Renal pelvis (tissue), 4 donors: ENCODE measurements around the gene ZBTB40. TPM values are rescaled to one million over a fixed set of nuclear protein-coding genes. Genes with fewer than 3 reads are reported as not detected.
A peak's percentile ranks its signal among the peaks of the same experiment; 100 is the strongest.

Experiments
- DNase-seq: peaks from one replicate; pipeline ENCODE4 v3.0.0-alpha.2; 2013
- polyA plus RNA-seq, 3 donors: library from polyadenylated mRNA; unstranded; fragments of 120-200 nt; gene quantifications; one replicate each; pipeline ENCODE4 v1.2.1, GENCODE V29; 2013; ENCODE audit not compliant: insufficient read length in 3 of 3

ZBTB40 gene
- polyA plus RNA-seq, 3 donors, result 19.0 to 23.6 (median 23.3) TPM

- peak; percentile 57 for DNase-seq
Measured at GRCh38 chr1:22529901-22530621, 78.4 kb downstream of the ZBTB40 start.

DNA sequence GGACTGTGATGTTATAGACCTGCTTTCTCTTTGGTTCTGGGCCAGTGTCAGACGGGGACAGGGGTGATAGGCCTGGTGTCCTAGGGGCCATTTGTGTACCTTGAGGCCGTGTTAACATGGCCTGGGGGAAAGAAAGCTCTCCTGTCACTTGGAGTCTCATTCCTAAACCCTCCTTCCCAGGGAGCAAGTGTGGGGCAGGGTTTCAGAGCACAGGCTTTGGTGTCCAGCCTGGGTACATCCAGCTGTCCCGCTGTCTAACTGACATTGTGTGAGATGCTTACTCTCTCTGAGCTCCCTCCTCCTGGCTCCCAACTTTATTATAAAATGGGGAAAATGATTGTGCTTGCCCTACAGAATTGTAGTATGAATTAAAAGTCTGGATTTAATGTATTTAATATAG is 79.1 kb downstream of the ZBTB40 start:
- no peak for DNase-seq

- DNase-seq, result no peak
Measured at GRCh38 chr1:22531251-22531650, 79.6 kb downstream of the ZBTB40 start.

DNA sequence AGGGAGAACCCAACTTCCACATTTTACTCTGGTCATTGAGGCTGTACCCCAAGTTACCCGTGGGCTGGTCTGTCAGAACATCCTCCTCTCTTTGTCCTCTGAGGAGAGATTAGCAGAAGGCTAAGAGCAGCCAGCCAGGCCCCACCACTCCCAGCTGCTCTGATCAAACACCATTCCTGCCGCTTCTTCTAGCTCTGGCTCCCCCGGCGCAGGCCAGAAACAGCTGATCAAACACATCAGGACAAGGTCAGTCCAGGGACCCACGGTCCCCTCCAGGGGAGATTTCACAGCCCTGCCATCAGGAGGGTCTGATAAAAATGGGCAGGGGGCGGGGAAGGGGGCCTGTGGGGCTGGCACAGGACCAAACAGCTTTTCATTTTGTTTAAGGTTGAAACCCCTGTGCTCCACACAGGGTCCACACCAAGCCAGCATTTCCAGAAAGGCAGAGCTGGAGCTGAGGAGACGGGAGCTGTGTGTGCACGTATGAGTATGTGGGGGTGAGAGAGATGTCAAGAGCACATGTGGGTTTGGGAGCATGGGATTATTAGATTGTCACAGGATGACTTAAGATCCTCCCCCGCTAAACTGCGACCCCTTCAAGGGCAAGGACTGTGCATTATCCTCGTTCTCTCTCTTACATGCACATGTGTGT is 81.7 kb downstream of the ZBTB40 start:
- no peak for DNase-seq

- DNase-seq, result no peak
Measured at GRCh38 chr1:22534951-22535350, 83.3 kb downstream of the ZBTB40 start.

GRCh38 chr1:22535399-22535798 is 83.7 kb downstream of the ZBTB40 start:
- no peak for DNase-seq

DNA sequence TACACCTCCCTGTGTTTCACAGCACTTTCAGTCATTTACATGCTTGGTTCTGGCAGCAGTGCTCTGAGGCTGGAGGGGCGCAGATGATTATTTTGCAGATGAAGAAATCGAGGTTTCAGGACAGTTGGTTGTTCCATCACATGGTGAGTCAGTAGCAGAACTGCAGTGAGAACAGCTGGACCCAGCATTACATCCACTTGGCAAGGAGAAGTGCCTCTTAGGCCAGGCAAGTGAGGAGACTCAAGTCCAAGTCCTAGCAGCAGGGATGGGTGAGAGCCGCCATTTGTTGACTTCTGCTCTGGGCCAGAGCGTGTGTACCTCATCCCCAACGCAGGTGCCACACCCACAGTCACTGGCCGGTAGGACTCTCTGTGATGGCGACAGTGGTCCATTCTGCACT is 84.9 kb downstream of the ZBTB40 start:
- no peak for DNase-seq

DNA sequence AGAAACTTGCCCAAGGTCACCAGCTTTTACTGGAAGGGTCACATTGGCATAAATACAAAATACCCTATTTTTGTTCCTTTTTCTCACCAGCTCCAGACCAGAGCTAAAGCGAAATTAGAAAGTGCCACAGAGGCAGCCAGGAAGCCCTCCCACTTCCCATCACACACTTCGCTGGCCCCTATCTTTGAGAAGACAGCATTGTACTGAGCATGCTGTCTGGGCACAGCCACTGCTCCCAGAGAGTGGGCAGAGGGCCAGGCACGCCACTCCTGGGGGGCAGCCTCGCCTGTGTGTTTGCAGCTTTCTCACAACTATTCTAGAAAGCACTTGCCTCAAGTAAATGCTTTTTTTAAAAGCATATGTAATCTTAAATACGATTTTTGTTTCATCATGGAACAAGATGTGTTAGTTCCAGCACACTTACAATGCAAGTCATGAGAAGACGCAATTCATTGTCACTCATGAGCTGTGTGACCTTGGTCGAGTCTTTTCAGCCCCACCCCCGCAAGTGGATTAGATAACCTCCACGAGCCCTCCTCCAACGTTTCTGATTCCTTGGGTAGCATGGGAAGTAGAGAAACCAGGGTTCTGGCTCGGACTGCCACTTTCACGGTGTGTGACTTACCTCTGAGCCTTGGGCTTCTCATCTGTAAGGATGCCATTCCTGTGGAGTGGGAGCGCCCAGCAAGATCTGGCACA is 85.9 kb downstream of the ZBTB40 start:
- DNase-seq, result no peak

DNA sequence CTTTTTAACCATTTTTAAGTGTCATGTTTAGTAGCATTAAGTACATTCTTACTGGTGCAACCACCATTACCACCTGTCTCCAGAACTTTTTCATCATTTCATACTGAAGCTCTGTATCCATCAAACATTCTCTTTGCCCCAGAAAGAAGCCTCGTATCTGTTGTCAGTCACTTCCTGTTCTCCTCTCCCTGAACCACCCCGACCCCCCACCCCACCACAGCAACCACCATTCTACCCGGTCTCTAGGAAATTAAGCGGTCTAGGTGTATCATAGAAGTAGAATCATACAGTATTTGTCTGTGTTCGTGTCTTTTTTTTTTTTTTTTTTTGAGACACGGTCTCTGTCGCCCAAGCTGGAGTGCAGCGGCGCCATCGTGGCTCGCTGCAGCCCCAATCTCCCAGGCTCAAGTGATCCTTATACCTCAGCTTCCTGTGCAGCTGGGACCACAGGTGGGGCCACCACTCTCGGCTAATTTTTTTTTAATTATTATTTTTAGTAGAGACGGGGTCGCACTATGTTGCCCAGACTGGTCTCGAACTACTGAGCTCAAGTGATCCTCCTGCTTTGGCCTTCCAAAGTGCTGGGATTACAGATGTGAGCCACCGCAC is 88.0 kb downstream of the ZBTB40 start:
- no peak for DNase-seq

- DNase-seq, result no peak
Measured at GRCh38 chr1:22540337-22540736, 88.7 kb downstream of the ZBTB40 start.

- DNase-seq, result no peak
Measured at GRCh38 chr1:22542886-22543285, 91.2 kb downstream of the ZBTB40 start.

- no peak for DNase-seq
Measured at GRCh38 chr1:22543679-22544078, 92.0 kb downstream of the ZBTB40 start.

DNA sequence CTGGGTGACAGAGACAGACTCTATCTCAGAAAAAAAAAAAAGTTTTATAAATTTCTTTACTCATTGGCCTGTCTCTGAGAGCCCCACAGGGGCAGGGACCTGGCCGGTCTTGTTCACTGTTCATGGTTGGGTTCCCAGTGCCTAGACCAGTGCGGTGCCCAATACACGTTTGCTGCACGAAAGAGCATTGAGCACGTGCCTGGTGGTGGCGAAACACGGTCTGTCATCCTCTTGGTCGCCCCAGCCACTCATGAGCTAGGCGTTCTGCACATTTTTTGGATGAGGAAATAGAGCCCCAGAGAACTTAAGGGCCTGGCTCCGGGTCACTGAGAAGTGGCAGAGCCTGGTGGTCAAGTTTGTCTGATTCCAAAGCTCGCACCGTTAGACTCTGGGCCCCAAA is 93.0 kb downstream of the ZBTB40 start:
- no peak for DNase-seq

DNA sequence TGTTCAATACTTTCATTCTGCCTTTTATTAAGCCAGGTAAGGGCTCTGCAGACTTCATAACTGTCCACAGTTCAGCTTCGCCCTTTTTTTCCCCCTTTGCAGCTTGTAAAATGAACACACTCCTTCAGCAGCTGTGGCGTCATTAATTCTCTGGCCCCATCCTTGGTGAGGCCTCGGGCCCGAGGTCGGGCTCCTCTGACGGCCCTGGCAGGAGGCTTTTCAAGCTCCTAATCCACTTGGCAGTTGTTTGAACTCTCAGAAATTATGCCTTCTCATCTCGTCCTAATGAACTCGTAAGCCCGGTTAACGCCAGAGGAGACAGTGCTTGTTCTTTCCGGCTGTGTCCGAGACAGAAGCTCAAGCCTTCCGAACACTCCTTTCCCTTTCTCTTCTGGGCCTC is 93.5 kb downstream of the ZBTB40 start:
- no peak for DNase-seq

DNA sequence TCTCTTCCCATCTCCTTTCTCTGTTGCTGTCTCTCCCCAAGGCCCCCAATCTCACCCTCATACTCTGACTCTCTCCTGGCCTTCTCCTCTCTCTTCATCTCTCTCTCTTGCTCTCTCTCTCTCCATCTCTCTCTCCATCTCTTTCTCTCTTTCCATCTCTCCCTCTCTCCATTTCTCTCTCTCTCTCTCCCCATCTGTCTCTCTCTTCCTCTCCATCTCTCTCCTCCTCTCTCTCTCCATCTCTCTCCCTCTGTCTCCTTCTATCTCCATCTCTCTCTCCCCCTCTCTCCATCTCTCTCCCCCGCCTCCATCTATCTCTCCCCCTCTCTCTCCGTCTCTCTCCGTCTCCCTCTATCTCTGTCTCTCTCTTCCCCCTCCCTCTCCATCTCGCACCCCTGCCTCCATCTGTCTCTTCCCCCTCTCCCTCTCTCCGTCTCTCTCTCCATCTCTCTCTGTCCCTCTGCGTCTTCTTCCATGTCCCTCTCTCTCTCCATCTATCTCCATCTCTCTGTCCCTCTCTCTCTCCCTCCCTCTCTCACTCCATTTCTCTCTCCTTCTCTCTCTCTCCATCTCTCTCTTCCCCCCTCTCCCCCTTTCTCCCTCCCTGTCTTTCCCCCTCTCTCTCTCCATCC is 95.7 kb downstream of the ZBTB40 start:
- no peak for DNase-seq

DNA sequence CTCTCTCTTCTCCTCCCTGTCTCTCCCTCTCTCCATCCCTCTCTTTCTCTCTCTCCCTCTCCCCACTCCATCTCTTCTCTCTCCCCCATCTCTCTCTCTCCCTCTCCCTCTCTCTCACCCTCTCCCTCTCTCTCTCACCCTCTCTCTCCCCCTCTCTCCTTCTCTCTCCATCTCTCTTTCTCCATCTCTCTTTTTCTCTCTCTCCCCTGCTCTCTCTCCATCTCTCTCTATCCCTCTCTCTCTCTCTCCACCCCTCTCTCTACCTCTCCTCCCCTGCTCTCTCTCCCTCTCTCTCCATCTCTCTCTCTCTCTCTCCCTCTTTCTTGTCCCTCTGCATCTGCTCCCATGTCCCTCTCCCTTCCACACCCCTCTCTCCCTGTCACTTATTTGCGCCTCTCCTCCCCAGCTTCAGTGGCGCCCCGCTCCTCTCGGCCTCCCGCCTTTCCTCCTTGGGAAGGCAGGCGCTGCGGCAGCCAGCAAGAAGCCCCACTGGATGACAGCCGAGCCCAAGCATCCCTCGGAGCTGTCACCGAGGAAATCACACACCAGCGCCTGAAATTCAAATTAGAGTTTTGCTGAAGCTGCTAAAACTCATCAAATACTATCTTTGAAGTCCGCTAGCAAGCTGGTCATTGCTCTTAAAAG is 96.3 kb downstream of the ZBTB40 start:
- DNase-seq, result no peak

DNA sequence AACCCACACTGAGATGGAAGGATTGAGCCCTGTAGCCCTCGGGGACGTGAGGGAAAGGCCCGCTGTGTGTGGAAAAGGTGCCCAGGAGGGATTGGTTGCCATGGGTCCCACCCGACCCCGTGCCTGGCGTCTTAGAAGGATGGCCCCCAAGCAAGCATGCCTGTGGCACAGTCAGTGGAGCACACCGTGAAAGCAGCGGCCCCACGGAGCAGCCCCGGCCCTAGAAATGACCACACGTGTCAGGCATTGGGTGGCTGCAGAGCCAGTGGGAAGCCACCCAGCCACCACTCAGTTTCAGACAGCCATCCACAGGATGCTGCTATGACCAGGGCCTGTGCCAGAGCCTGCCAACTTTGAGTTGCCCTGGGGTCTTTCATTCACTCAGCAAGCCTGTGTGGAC is 98.4 kb downstream of the ZBTB40 start:
- no peak for DNase-seq

GRCh38 chr1:22551591-22551990 is 99.9 kb downstream of the ZBTB40 start:
- no peak for DNase-seq

DNA sequence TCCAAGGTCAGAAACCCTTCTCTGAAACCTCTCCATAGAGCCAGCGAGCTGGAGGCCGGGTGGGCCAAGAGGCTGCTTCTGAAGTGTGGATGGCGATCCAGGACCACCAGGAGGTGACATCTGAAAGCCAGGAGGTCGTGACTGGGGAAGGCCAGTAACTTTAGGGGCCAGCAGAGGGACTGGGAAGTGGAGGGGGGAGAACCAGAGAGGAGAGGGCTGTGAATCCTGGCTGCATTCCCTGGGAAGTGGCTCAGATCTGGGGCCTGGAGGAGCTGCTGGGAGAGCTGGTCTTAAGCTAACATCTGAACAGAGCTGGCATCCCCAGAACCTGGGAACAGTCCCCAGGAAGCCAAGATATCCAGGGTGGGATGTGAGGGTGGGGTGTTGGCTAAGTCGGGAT is 100.4 kb downstream of the ZBTB40 start:
- DNase-seq, result no peak

DNA sequence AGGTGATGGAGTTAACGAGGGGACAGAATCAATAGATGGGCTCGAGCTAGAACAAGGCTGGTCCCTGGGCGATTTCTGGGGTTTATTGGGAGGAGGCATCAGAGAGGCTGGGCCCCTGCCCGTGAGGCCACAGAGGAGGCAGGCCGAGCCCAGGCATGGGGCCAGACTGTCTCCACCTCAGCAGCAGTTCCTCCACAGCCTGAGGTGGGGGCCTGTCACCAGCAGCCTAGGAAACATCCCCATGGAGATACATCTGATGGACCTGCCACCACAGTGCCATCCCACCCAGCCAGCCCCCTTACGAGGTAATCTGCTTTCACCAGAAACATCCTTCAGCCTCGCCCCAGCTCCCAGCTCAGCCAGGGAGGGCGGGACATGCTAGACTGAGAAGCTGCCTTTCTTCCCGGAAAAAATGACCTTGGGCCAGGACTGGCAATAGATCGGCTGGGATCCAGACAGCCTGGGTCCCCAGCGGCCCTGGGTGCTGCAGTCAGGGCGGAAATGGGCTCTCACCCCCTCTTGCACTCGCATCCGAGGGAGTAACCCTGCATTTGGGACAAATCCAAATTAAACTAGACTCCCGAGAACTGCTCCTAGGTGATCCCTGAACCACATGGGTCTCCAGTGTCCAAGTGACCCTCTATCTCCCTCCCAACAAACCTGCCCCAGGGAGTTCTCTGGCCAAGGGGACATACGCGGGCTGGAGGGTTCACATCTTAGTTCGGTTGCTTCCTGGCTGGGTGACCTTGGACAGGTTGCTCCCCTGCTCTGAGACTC is 101.6 kb downstream of the ZBTB40 start:
- DNase-seq, result no peak

- DNase-seq, result no peak
Measured at GRCh38 chr1:22553991-22554522, 102.4 kb downstream of the ZBTB40 start.
